Activated T-cell treated with anti-CD3 and anti-CD28 coated beads, Interleukin-2, amount 50 U/mL, for 72 hours (primary cell): ENCODE results near the gene YEATS2. TPM values are rescaled to one million over a fixed set of nuclear protein-coding genes. Genes with fewer than 3 reads are reported as not detected.
"Not testable (repeated sequence)": the region's sequence is repeated elsewhere in the genome, so short reads cannot be mapped to it uniquely, and the experiment has no call there.

Source experiments
- ATAC-seq, 2 donors: fragments of 150-1000 bp; cut with Tn5 transposase; replicated peaks in 1 of 2; 2 replicates each; pipeline ENCODE4 v1.10.0; 2021; ENCODE audit warnings: moderate library complexity in 2 of 2, mild to moderate bottlenecking in 1 of 2
- DNase-seq, 2 donors: peaks; one replicate each; pipeline ENCODE4 v3.0.0; 2021 to 2022; ENCODE audit warnings: mixed read lengths in 1 of 2
- H3K27ac Mint-ChIP-seq: one replicate; pipeline ENCODE4 v1.8.0; 2022; ENCODE audit warnings: mild to moderate bottlenecking, moderate library complexity, mixed read lengths
- H3K27me3 Mint-ChIP-seq: one replicate; pipeline ENCODE4 v1.8.0; 2022; ENCODE audit warnings: low read depth, mixed read lengths
- H3K36me3 Mint-ChIP-seq, 2 donors: one replicate each; pipeline ENCODE4 v1.8.0; 2022; ENCODE audit warnings: mixed read lengths in 2 of 2, mild to moderate bottlenecking in 1 of 2; ENCODE audit not compliant: insufficient read depth in 2 of 2
- H3K4me1 Mint-ChIP-seq: one replicate; pipeline ENCODE4 v1.8.0; 2022; ENCODE audit warnings: low read depth, mixed read lengths
- H3K4me3 Mint-ChIP-seq, 2 donors: one replicate each; pipeline ENCODE4 v1.8.0; 2022; ENCODE audit warnings: mild to moderate bottlenecking in 2 of 2, mixed read lengths in 2 of 2, moderate library complexity in 2 of 2
- H3K9me3 Mint-ChIP-seq, 2 donors: one replicate each; pipeline ENCODE4 v1.8.0; 2022; ENCODE audit warnings: mixed read lengths in 2 of 2
- total RNA-seq, 2 donors: library from RNA; stranded (reverse); gene quantifications; one replicate each; pipeline ENCODE4 v1.2.3, GENCODE V29; 2022

The YEATS2 gene
- total RNA-seq: 10 to 100 TPM; 44.6 to 52.2 TPM

DNA sequence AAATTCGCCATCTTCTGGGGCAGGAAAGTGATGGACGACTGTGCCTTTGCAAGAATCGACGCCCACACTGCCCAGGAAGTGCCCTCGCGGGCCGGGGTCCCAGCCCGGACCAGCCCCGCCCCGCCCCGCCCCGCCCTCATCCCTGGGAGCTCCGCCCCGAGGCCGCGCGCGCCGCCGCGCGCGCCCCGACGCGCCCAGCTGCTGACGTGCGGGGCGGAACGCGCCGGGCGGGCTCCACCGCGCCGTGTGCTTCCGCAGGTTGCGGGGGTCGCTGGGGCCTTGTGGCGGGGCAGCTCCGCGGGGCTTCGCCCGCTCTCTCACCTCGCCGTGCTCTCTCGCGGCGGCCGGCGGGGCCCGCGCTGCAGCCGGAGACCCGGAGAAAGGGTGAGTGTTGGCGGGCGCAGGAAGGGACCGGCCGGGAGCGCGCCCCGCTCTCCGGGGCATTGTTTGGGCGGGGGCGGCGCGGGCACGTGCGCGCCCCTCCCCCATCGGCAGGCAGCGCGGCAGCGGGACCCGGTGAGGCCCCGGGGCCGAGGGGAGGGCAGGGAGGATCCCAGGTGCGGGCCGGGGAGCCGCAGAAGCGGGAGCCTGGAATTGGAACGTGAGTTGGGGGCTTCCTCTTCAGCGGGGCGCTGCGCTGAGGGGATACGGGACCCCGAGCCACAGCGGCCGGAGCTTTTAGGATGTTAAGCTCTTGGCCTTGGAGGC, at the start of gene YEATS2:
Gene YEATS2, plus strand, starts transcription at position 188 of the 708 bp plus-strand sequence. CDS start 17,366 bp downstream, outside the sequence.
- peak; percentile 92 to 93 for ATAC-seq
- Mint-ChIP-seq H3K4me1 (peaks cover 45% of the 10 kb centered on the region), H3K27ac (peak within 1 kb of the TSS; percentile 95)

DNA sequence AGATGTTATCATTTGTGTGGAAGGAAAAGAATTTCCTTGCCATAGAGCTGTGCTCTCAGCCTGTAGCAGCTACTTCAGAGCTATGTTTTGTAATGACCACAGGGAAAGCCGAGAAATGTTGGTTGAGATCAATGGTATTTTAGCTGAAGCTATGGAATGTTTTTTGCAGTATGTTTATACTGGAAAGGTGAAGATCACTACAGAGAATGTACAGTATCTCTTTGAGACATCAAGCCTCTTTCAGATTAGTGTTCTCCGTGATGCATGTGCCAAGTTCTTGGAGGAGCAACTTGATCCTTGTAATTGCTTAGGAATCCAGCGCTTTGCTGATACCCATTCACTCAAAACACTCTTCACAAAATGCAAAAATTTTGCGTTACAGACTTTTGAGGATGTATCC, 47.0 kb upstream of the YEATS2 start:
- H3K9me3 Mint-ChIP-seq: peaks cover 7 to 13% of the 10 kb centered on the region in 2 donors
- no peak overlapping the region for H3K4me3 Mint-ChIP-seq
- no peaks in the 10 kb centered on the region for H3K27me3 Mint-ChIP-seq
- DNase-seq: no peak
- H3K4me1 Mint-ChIP-seq: no peaks in the 10 kb centered on the region
- peaks cover 19 to 38% of the 10 kb centered on the region in 2 donors for H3K36me3 Mint-ChIP-seq
- H3K27ac Mint-ChIP-seq: no peak overlapping the region
- ATAC-seq: no peak

More for the DNA sequence above, at the start of gene YEATS2:
- Mint-ChIP-seq H3K27me3 (no peaks in the 10 kb centered on the region), H3K9me3 (no peaks in the 10 kb centered on the region), H3K4me3 (peak within 1 kb of the TSS; percentile 93 to 95), H3K36me3 (peaks cover 6 to 8% of the 10 kb centered on the region in 2 donors)
- peak; percentile 84 to 86 for DNase-seq

DNA sequence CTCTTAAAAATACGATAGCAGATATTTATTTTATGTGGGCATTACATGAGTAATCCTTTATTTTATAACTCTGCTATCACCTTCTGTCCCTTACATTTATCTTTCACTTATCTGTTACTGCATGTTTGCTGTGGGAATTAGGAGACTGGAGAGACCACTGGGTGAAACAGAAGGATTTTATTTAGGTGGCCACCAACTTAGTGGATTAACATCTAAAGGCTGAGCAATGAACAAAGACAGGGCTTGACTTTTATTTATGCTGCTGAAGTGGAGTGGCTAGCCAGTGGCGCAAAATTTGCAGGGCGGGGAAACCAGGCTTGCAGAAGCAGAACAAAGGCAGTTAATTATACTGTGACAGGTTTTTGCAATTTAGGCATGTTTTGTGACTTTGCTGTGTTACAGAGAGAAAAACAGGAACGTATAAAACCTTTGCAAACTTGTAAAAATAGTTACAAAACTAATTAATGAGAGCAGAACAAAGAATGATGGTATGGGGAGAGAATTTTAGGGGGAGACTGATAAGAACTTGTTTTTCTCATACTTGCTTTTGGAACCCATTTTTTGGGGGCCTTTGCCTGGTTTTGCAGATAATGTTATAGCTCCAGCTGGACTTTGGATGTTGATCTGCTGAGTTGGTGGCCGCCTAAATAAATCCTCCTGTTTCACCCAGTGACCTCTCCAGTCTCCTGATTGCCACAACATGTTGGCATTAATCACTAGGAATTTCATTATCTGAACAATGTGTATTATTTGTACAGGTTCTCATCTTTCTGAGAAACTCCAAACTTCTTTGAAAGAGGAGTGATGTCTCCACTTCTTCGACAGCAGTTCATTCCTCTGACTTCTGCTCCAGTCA, 44.2 kb upstream of the YEATS2 start:
- H3K36me3 Mint-ChIP-seq: peaks cover 25 to 43% of the 10 kb centered on the region in 2 donors
- no peak overlapping the region for H3K4me3 Mint-ChIP-seq
- H3K4me1 Mint-ChIP-seq: no peaks in the 10 kb centered on the region
- peaks cover 8 to 13% of the 10 kb centered on the region in 2 donors for H3K9me3 Mint-ChIP-seq
- H3K27ac Mint-ChIP-seq: peak overlapping the region; percentile 71
- no peaks in the 10 kb centered on the region for H3K27me3 Mint-ChIP-seq
- DNase-seq (no peak), ATAC-seq (no peak)

DNA sequence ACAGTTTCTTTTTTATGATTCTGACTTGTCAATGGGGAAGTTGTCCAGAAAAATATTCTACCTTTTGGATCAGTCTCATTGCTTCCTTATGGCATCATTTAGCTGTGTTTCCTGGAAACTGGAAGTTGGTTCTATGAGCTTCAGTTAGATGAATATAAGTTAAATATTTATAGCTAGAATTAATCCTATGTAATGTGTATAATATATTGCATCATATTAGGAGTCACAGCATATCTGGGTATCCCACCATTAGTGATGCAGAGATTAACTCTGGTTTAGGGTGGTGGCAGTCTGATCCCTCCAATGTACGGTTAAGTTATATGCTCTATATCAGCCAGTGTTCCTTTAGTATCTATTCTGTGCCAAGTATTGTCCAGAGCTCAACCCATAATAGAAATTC, 42.9 kb upstream of the YEATS2 start:
- H3K4me1 Mint-ChIP-seq: peaks cover 5% of the 10 kb centered on the region
- peaks cover 8 to 13% of the 10 kb centered on the region in 2 donors for H3K9me3 Mint-ChIP-seq
- ATAC-seq (no peak), DNase-seq (no peak)
- no peak overlapping the region for H3K27ac Mint-ChIP-seq
- H3K4me3 Mint-ChIP-seq: no peak overlapping the region
- no peaks in the 10 kb centered on the region for H3K27me3 Mint-ChIP-seq
- peaks cover 25 to 42% of the 10 kb centered on the region in 2 donors for H3K36me3 Mint-ChIP-seq

DNA sequence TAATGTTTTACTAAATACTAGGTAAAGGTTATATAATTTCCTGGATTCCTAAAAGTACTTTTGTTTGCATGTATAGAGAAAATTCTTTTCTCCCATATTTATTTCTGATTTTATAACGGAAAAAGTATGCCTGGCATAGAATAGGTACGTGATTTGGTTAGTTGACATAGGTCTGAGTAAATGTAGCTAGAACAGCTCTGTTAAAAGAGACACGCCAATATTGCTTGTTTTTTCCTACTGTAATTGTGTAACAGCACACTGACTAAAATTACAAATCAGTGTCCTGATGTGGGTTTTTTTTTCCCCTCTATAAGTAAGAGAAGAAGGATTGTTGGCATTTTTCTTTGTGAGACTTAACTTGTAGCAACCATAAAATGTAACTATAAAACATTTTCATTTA, 35.5 kb upstream of the YEATS2 start:
- H3K4me3 Mint-ChIP-seq: no peak overlapping the region
- peaks cover 13% of the 10 kb centered on the region for H3K4me1 Mint-ChIP-seq
- ATAC-seq: no peak
- no peaks in the 10 kb centered on the region for H3K27me3 Mint-ChIP-seq
- H3K27ac Mint-ChIP-seq: no peak overlapping the region
- no peaks in the 10 kb centered on the region for H3K9me3 Mint-ChIP-seq
- DNase-seq: no peak
- peaks cover 3 to 10% of the 10 kb centered on the region in 2 donors for H3K36me3 Mint-ChIP-seq

DNA sequence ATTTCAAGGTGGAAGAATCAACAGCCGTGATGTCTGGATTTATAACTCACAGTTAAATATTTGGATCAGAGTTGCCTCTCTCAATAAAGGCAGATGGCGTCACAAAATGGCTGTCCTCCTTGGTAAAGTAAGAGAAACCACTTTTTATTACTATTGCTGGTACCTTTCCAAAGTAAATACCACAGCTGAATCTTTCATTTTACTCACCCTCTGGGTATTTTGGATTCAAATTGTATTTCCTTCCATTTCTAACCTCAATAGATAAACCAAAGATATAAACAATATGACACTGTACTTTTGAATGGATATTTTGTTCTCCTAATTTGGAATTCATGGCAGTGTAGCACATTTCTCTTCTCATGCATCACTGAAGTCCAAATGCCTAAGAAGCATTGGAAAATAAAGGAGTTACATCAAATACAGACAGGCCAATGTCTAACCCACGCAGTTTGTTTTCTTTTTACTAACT, 32.6 kb upstream of the YEATS2 start:
- H3K27ac Mint-ChIP-seq: no peak overlapping the region
- DNase-seq (no peak), ATAC-seq (no peak)
- H3K4me3 Mint-ChIP-seq: no peak overlapping the region
- peaks cover 8% of the 10 kb centered on the region for H3K4me1 Mint-ChIP-seq
- H3K27me3 Mint-ChIP-seq: no peaks in the 10 kb centered on the region
- no peaks in the 10 kb centered on the region for H3K9me3 Mint-ChIP-seq
- peaks cover 2 to 7% of the 10 kb centered on the region in 2 donors for H3K36me3 Mint-ChIP-seq

DNA sequence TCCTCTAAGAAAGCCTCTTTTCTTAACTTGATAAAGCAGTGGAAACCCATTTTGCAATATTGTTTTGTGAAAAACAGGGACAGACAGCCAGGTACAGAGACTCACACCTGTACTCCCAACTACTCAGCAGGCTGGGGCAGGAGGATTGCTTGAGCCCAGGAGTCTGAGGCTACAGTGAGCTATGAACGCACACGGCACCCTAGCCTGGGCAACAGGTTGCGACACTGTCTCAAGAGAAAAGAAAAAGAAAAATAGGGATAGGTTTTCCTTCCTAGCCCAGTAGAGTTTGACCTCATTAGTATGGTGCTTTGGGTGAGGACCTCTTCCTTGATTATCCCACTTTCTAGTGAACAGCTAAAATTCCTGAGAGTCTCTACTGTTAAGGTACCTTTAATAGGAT, 17.5 kb upstream of the YEATS2 start:
- Mint-ChIP-seq H3K4me3 (no peak overlapping the region), H3K36me3 (no peaks in the 10 kb centered on the region), H3K27ac (no peak overlapping the region), H3K27me3 (no peaks in the 10 kb centered on the region), H3K9me3 (no peaks in the 10 kb centered on the region), H3K4me1 (peaks cover 7% of the 10 kb centered on the region)
- DNase-seq (no peak), ATAC-seq (no peak)

DNA sequence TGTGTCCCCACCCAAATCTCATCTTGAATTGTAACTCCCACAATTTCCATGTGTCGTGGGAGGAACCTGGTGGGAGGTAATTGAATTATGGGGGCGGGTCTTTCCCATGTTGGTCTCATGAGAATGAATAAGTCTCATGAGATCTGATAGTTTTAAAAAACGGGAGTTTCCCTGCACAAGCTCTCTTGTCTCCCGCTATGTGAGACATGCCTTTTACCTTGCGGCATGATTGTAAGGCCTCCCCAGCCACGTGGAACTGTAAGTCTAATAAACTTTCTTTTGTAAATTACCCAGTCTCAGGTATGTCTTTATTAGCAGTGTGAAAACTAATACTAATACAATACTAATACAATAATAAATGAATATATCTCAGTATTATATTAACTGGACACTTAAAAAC, 9.9 kb upstream of the YEATS2 start:
- H3K4me1 Mint-ChIP-seq: peaks cover under 1% of the 10 kb centered on the region
- no peak overlapping the region for H3K4me3 Mint-ChIP-seq
- DNase-seq (no peak), ATAC-seq (no peak)
- no peaks in the 10 kb centered on the region for H3K9me3 Mint-ChIP-seq
- no peak overlapping the region for H3K27ac Mint-ChIP-seq
- no peaks in the 10 kb centered on the region for H3K36me3 Mint-ChIP-seq
- no peaks in the 10 kb centered on the region for H3K27me3 Mint-ChIP-seq

DNA sequence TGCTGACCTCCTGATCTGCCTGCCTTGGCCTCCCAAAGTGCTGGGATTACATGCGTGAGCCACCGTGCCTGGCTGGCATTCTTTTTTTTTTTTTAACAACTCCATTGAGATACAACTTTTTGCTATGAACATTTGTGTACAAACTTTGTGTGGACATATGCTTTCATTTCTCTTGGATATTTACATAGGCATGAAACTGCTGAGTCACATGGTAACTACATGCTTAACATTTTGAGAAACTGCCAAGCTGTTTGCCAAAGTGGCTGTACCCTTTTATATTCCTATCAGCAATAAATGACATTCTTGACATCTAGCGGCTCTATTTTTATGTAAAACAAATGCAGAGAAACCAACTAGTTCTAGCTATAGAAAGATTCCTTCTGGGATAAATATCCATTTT, 8.7 kb upstream of the YEATS2 start:
- Mint-ChIP-seq H3K36me3 (no peaks in the 10 kb centered on the region), H3K4me1 (no peaks in the 10 kb centered on the region), H3K27ac (no peak overlapping the region), H3K4me3 (no peak overlapping the region), H3K9me3 (no peaks in the 10 kb centered on the region), H3K27me3 (no peaks in the 10 kb centered on the region)
- no peak for DNase-seq
- no peak for ATAC-seq

DNA sequence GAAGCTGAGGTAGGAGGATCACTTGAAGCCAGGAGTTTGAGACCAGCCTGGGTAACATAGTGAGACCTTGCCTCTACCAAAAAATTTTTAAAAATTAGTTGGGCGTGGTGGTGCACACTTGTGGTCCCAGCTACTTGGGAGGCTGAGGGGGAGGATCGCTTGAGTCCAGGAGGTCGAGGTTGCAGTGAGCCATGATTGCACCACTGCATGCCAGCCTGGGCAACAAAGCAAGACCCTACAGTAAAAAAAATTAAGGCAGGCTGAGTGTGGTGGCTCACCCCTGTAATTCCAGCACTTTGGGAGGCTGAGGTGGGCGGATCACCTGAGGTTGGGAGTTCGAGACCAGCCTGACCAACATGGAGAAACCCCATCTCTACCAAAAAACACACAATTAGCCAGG, 8.0 kb upstream of the YEATS2 start:
- not testable (repeated sequence) for H3K9me3 Mint-ChIP-seq

DNA sequence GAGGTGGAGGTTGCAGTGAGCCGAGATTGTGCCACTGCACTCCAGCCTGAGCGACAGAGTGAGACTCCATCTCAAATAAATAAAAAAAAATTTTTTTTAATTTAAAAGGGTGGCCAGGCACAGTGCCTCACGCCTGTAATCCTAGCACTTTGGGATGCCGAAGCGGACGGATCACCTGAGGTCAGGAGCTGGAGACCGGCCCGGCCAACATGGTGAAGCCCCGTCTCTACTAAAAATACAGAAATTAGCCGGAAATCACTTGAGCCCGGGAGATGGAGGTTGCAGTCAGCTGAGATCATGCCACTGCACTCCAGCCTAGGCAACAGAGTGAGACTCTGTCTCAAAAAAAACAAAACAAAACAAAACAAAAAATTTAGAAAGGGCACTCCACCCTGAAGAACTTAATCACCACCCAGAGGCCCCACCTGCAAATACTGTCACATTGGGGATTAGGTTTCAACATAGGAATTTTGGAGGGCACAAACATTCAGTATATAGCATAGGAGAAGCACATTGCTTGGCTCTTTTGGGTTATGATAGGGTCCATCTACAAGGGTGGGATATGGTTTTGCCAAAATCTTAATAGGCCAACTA, 7.1 kb upstream of the YEATS2 start:
- no peak for DNase-seq
- Mint-ChIP-seq H3K4me3 (no peak overlapping the region), H3K9me3 (no peaks in the 10 kb centered on the region), H3K36me3 (no peaks in the 10 kb centered on the region), H3K27ac (no peak overlapping the region), H3K4me1 (no peaks in the 10 kb centered on the region), H3K27me3 (no peaks in the 10 kb centered on the region)
- no peak for ATAC-seq

More for the DNA sequence above, 8.0 kb upstream of the YEATS2 start:
- H3K36me3 Mint-ChIP-seq, ATAC-seq, DNase-seq, H3K27ac Mint-ChIP-seq, H3K4me1 Mint-ChIP-seq, H3K27me3 Mint-ChIP-seq, H3K4me3 Mint-ChIP-seq: not testable (repeated sequence)

DNA sequence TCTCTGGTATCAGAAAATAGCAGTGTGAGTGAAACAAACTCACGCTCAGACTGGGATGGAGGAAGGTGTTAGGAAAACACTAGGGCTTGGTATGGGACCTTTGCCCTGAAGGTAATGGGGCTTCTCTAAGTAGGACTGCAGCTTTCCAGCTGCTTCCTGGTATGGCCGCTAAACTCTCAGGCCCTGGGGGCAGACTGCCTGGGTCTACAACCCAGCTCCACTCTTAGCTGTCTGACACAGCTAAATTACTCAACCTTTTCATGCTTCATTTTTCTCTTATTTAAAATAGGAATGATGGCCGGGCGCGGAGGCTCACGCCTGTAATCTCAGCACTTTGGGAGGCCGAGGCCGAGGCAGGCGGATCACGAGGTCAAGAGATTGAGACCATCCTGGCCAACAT, 5.2 kb upstream of the YEATS2 start:
- Mint-ChIP-seq H3K9me3 (no peaks in the 10 kb centered on the region), H3K4me1 (peaks cover 7% of the 10 kb centered on the region), H3K27ac (no peak overlapping the region), H3K4me3 (no peak overlapping the region), H3K27me3 (no peaks in the 10 kb centered on the region), H3K36me3 (no peaks in the 10 kb centered on the region)
- DNase-seq: no peak
- ATAC-seq: no peak
